Activated T-cell treated with anti-CD3 and anti-CD28 coated beads for 4 hours (primary cell): ENCODE data around the gene AOAH.
"Not testable (repeated sequence)": the region's sequence is repeated elsewhere in the genome, so short reads cannot be mapped to it uniquely, and the experiment has no call there.

Source experiments
- DNase-seq: peaks from one replicate; pipeline ENCODE4 v3.0.0-alpha.2; 2020

The AOAH gene

GRCh38 chr7:36736090-36736898 lies 12.0 kb upstream of the AOAH start:
- DNase-seq, result no peak

GRCh38 chr7:36735172-36735571 lies 10.9 kb upstream of the AOAH start:
- no peak for DNase-seq

- no peak for DNase-seq
Measured at GRCh38 chr7:36734731-36735130, 10.4 kb upstream of the AOAH start.

- DNase-seq, result no peak
Measured at GRCh38 chr7:36733411-36733810, 9.1 kb upstream of the AOAH start.

GRCh38 chr7:36732806-36733205 lies 8.5 kb upstream of the AOAH start:
- DNase-seq, result no peak

DNA sequence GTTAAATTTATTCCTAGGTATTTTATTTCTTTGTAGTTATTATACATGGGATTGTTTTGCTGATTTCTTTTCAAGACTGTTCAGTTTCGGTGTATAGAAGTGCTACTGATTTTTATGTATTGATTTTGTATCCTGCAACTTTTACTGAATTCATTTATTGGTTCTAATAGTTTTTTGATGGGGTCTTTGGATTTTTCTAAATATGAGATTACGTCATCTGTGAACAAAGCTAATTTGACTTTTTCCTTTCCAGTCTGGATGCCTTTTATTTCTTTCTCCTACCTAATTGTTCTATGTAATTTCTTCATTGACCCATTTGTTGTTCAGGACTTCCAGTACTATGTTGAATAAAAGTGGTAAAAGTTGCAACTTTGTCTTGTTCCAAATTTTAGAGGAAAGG lies 5.8 kb upstream of the AOAH start:
- no peak for DNase-seq

- no peak for DNase-seq
Measured at GRCh38 chr7:36728143-36728542, 3.8 kb upstream of the AOAH start.

DNA sequence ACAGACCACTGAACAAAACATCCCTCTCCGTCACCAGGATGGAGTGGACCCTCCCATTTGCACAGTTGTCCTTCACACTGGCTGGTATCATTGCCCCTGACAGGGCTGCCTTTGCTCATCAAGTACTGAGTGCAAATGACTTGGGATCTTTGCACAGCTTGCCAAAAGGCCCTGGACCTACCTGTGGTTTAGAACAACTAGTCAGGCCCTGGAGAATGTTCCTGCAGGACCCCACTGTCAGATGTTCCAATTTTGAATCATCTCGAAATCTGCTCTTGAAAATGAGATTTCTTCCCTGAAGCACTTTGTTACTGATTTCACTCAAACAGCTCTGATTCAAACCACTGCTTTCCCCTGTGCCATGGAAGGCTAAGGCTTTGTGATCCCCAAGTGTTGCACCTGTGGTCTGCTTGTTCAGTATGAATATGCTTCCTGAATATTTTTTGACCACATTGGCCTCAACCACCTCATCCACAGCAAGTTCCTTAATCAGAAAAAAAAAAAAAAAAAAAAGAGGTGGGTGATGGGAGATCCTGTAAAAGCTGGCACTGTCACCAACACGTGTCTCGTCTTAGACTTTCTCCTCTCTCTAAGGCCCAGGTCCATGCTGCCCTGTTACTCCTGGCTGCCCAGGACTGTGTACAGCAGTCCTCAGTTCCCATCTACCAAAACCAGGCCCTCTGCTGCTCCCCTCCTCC lies 2.7 kb upstream of the AOAH start:
- no peak for DNase-seq

DNA sequence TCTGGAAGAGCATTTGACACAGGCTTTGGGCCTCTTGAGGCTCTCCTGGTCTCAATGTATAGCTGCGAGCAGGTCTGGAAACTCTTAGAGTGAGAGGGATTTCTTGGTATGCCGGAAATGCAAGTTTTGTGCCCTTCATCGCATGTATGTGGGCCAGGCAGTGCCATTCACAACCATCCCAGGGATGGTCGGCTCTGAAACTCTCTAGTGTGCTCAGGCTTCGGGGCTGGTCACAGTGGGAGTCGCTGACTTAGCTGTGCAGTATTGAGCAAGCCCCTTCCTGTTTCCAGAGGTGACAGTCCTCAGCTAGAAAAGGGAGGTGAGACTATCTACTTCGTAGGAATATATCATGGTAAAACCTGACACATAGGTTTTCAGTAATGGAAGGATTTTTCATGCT lies 2.0 kb upstream of the AOAH start:
- no peak for DNase-seq

DNA sequence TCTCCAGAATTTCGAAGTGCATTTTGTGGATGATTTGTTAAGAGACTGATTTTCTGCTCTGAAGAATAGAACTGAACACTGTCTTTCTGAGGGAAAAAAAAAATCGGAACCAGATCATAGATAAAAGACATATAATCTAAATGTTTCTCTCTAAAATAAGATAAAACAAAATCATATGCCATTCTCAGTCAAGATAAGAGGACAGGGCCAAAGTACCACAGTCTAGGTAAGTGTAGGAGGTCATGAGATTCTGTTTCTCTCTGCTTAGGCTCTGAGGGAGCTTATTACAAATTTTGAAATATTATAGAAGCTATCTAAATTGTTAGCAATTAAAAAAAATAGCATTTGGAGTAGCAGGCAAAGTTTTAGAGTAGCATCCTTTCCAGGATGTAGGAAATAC lies 702 bp upstream of the AOAH start:
- DNase-seq, result no peak

DNA sequence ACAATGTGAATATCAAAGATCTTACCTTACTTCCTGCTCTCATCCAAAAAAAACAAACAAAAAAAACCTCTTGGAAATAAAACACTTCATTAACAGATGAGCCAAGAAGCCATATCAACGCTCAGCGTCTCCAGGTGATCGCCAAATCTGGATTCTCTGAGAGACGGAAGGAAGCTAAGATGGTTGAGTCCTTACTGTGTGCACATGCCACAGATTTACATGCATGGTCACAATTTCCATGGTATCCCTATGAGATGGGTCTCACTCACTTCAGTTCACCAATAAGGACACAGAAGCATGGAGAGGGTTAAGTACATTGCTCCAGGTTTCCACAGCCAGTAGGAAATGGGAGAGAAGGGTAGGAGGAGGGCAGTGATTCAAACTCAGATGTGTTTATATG lies 1.0 kb downstream of the AOAH start:
- DNase-seq, result no peak

GRCh38 chr7:36719083-36719632 lies 5.1 kb downstream of the AOAH start:
- DNase-seq, result no peak

DNA sequence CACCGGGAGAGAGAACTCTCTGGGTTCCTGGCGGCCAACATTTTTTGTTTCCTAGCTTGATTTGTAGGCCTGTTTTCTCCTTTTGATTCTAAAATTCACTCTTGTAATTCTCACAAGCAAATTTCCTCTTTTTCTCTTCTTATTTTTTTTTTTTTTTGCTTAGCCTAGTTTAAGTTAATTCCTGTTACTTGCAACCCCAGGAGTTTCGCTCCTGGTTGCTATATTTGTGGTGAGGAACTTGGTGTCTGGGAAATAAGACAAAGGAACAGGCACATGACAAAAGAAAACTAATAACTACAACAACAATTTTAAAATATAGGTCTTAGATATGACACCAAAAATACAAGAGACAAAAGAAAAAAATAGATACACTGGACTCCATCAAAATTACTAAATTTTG lies 6.7 kb downstream of the AOAH start:
- DNase-seq, result no peak

DNA sequence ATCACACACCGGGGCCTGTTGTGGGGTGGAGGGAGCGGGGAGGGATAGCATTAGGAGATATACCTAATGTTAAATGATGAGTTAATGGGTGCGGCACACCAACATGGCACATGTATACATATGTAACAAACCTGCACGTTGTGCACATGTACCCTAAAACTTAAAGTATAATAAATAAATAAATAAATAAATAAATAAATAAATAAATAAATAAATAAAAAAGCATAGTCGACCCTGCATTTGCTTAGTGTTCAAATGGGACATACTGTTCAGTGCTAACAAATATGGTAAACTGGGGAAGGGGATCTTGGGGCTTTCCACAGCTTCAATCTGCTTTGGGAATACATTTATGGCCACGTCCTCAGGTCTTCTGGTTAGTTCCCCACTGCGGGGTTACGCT lies 7.5 kb downstream of the AOAH start:
- DNase-seq, result not testable (repeated sequence)

GRCh38 chr7:36712015-36712414 lies 12.3 kb downstream of the AOAH start:
- DNase-seq, result no peak

- no peak for DNase-seq
Measured at GRCh38 chr7:36711256-36711655, 13.0 kb downstream of the AOAH start.

DNA sequence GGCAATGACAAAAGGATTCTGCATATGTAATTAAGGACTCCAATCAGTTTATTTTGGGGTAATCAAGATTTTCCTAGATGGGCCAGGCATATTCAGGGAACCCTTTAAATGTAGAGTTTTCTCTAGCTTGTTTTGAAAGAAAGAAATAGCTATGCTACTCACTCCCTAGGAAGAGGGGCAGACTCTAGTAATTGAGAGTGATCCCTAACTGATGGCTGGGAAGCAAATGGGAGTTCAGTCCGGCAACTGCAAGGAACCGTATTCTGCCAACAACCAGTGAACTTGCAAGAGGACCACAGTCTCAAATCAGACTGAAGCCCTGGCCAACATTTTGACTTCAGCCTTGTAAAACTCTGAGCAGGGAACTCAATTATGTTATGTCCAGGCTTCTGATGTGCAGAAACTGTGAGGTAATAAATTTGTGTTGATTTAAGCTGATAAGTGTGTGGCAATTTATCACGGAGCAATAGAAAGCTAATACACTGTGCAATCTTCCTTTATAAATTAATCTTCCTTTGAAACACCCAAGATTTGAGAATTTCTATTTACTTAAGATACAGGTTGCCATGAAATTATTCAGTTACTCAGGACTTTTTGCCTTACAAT lies 14.0 kb downstream of the AOAH start:
- no peak for DNase-seq

- DNase-seq, result no peak
Measured at GRCh38 chr7:36708767-36709166, 15.5 kb downstream of the AOAH start.

DNA sequence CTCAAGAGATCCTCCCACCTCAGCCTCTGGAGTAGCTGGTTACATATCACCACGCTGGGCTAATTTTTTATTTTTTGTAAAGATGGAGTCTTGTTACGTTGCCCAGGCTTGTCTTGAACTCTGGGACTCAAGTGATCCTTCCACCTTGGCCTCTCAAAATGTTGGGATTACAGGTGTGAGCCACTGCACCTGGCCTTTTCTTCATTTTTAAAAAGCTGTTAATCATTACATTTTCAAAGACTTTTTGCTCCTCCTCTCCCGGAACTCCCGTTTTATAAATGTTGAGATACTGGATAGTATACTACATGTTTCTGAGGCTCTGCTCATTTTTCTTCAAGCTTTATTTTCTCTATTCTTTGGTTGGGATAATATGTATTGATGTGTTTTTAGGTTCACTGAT lies 16.4 kb downstream of the AOAH start:
- no peak for DNase-seq

GRCh38 chr7:36707465-36707864 lies 16.8 kb downstream of the AOAH start:
- no peak for DNase-seq

GRCh38 chr7:36703860-36704259 lies 20.4 kb downstream of the AOAH start:
- DNase-seq, result not testable (repeated sequence)

GRCh38 chr7:36692456-36692855 lies 31.8 kb downstream of the AOAH start:
- no peak for DNase-seq

DNA sequence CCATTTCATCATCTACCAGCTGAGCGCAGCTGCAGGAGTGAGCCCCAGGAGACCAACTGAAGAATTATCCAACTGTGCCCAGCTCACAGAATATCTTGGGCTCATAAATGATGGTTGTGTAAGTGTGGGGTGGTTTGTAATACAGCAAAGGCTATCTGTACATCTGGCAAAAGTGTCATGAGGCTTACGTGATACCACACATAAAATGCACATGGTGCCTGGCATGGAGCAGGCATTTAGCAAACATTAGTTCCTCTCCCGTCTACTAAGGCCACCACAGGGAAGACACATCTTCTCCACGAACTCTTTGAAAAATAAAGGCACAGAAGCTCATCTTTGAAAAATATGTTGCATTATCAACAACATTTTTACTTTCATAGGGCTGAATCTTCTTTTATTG lies 32.3 kb downstream of the AOAH start:
- no peak for DNase-seq
